WERI-Rb-1 (cell line): Measurements from ENCODE around the gene C19orf12.

Source experiments
- DNase-seq: peaks from one replicate; pipeline ENCODE4 v3.0.0-alpha.2; 2020
- H3K27ac ChIP-seq: fragments of 250-450 bp; sonication (Bioruptor Pico); 2 replicates; pipeline ENCODE4 v1.5.1; 2020; ENCODE audit warnings: mild to moderate bottlenecking, moderate library complexity
- H3K27me3 ChIP-seq: fragments of 250-450 bp; sonication (Bioruptor Pico); 2 replicates; pipeline ENCODE4 v1.5.1; 2021; ENCODE audit warnings: mild to moderate bottlenecking, low read depth, moderate library complexity; ENCODE audit not compliant: insufficient read depth, severe bottlenecking
- H3K36me3 ChIP-seq: fragments of 250-450 bp; sonication (Bioruptor Pico); 2 replicates; pipeline ENCODE4 v1.5.1; 2020; ENCODE audit warnings: mild to moderate bottlenecking, moderate library complexity
- H3K4me3 ChIP-seq: 2 replicates; pipeline ENCODE4 v1.5.1; 2011; ENCODE audit warnings: low read depth, mild to moderate bottlenecking, control low read depth, low read length
- H3K9me3 ChIP-seq: fragments of 250-450 bp; sonication (Bioruptor Pico); 2 replicates; pipeline ENCODE4 v1.5.1; 2021; ENCODE audit warnings: mild to moderate bottlenecking, moderate library complexity; ENCODE audit not compliant: severe bottlenecking
- CTCF ChIP-seq: IDR thresholded peaks from 2 replicates; pipeline ENCODE4 v1.5.1; 2011; ENCODE audit warnings: low read depth, mild to moderate bottlenecking, control low read depth, inconsistent platforms, low read length

Gene C19orf12

DNA sequence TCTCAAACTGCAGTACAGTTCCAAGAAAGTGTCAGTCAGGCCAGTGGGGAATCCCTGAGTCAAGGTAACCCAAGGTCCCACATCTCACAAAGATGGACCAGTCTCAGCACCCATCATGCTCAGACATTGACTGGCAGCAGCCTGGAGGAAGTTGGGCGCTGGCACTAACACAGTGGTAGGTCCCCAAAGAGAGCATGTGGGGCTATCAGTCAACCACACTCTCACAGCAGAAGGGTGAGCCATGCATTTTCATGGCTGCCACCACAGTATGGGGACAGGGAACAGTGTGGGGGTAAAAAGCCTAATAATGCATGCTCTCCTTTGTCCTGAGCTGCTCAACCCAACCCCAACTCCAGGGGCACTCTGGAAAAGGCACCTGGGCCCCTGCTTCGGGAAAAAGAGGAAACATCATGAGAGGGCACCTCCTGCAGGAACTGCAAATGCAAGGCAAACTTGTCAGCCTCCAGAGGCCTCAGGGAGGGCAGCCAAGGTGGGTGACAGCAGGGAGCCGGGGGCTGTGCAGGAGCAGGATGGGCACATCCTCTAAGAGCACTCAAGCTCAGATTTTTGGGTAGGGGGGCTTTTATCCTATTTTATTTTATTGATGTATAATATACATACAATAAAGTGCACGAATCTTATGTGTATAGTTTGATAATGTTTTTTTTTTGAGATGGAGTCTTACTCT is 59.3 kb downstream of the C19orf12 start:
- H3K4me3 ChIP-seq, result no peak overlapping the region
- H3K9me3 ChIP-seq, result peaks cover 2% of the 10 kb centered on the region
- no peaks in the 10 kb centered on the region for H3K27me3 ChIP-seq
- H3K36me3 ChIP-seq, result no peaks in the 10 kb centered on the region
- TF ChIP-seq CTCF, result no peak
- no peak for DNase-seq
- no peak overlapping the region for H3K27ac ChIP-seq

GRCh38 chr19:29653398-29653797 is 61.7 kb downstream of the C19orf12 start:
- no peak for DNase-seq
- Histone ChIP-seq H3K4me3 (no peak overlapping the region), H3K27me3 (no peaks in the 10 kb centered on the region), H3K9me3 (peaks cover 2% of the 10 kb centered on the region), H3K36me3 (no peaks in the 10 kb centered on the region), H3K27ac (no peak overlapping the region)
- no peak for TF ChIP-seq CTCF

DNA sequence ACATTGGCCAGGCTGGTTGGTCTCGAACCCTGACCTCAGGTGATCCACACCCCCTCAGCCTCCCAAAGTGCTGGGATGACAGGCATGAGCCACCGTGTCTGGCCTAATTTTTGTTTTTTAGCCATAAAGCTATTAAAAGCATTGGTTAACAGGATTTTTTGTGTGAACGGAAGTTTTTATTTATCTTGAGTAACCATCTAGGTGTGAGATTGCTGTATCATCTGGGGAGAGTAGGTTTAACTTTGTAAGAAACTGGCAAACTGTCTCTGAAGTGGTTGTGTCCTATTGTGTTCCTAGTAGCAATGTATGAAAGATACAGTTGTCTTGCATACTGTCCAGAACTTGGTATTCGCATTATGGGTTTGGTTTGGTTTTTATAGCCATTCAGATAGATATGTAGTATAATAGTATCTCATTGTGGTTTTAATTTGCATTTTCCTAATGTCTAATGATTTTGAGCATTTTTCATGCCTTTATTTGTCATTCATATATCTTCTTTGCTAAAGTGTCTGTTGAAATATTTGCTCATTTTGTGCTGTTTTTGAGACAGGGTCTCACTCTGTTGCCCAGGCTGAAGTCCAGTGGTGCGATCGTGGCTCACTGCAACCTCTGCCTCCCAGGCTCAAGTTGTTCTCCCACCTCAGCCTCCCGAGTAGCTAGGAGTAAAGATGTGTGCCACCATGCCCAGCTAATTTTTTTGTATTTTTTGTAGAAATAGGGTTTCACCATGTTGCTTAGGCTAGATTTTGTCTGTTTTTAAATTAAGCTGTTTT is 63.3 kb downstream of the C19orf12 start:
- no peaks in the 10 kb centered on the region for H3K27me3 ChIP-seq
- no peaks in the 10 kb centered on the region for H3K36me3 ChIP-seq
- DNase-seq, result no peak
- no peak overlapping the region for H3K4me3 ChIP-seq
- no peak for TF ChIP-seq CTCF
- no peak overlapping the region for H3K27ac ChIP-seq
- H3K9me3 ChIP-seq, result peaks cover 2% of the 10 kb centered on the region

- DNase-seq, result no peak
- Histone ChIP-seq H3K9me3 (peaks cover 2% of the 10 kb centered on the region), H3K4me3 (no peak overlapping the region), H3K27ac (no peak overlapping the region), H3K27me3 (no peaks in the 10 kb centered on the region), H3K36me3 (no peaks in the 10 kb centered on the region)
- no peak for TF ChIP-seq CTCF
Observed at GRCh38 chr19:29650772-29651387, 64.2 kb downstream of the C19orf12 start.
